ENCODE measurements around the gene FBXO8. TPM values are rescaled to one million over a fixed set of nuclear protein-coding genes. Genes with fewer than 3 reads are reported as not detected.
A peak's percentile ranks its signal among the peaks of the same experiment; 100 is the strongest.
"Not testable (repeated sequence)": the region's sequence is repeated elsewhere in the genome, so short reads cannot be mapped to it uniquely, and the experiment has no call there.

The FBXO8 gene
- total RNA-seq, 2 experiments from 2014 or later = 16.2 to 17.4 TPM

DNA sequence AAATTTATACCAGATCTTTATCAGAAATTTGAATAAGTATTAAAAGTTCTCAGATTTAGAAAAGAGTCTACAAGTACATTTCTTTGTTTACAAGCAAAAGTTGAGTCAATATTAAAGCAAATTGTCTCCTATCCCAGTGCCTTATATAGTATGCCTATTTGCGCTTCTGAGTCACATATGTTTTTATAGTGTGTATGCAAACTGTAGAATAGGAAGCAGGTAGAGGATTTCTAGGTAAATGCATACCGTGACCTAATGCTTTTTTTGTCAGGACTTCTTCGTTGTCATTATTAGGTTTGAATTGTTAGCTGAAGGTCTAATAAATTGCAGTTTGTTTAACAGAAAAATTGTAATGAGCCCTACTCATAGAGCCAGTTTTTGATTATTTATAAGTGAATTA is 22.5 kb upstream of the FBXO8 start:
- H3K9me3 Mint-ChIP-seq = no peaks in the 10 kb centered on the region
- no peak overlapping the region for H3K4me3 Mint-ChIP-seq
- peaks cover under 1% of the 10 kb centered on the region for H3K4me1 Mint-ChIP-seq
- no peak for DNase-seq
- H3K27me3 Mint-ChIP-seq = no peaks in the 10 kb centered on the region
- H3K36me3 Mint-ChIP-seq = peaks cover 13% of the 10 kb centered on the region
- H3K27ac Mint-ChIP-seq = no peak overlapping the region

DNA sequence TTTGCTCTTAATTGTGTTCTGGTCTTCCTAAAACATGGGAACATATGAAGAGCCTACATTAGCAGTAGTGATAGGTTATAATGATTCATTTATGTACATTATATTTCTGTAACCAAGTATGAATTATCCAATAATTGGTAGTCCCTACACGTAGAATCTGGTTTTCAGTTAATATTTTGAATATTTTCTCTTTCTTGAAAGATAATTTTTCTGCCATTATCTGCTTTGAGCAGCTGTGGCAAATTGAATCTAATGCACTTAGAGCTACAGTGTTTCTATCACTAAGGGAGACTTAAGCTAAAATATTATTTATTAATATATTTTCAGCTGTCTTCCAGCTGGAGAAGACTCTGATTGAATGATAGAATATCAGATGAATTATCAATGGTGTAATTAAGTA is 21.2 kb upstream of the FBXO8 start:
- Mint-ChIP-seq H3K4me1 (peaks cover 9% of the 10 kb centered on the region), H3K27ac (no peak overlapping the region), H3K36me3 (peaks cover 23% of the 10 kb centered on the region), H3K4me3 (no peak overlapping the region), H3K9me3 (no peaks in the 10 kb centered on the region), H3K27me3 (no peaks in the 10 kb centered on the region)
- no peak for DNase-seq

DNA sequence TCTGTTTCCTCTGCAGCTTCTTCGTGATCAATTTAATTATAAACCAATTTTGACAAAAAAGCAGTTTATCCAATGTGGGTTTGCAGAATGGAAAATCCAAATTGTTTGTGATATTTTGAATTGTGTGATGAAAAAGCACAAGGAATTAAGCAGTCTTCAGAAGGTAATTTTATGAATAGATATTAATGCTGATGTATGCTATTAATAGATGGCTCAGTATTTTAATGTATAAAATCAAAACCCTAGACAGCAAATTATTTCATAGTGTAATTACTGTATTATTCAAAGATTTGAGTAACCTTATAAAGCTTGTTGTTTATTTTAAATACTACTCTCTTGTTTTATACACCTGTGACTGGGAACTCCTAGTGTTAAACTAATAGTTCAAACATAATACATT is 20.2 kb upstream of the FBXO8 start:
- peaks cover 10% of the 10 kb centered on the region for H3K4me1 Mint-ChIP-seq
- DNase-seq = no peak
- peaks cover 21% of the 10 kb centered on the region for H3K36me3 Mint-ChIP-seq
- H3K27ac Mint-ChIP-seq = no peak overlapping the region
- no peaks in the 10 kb centered on the region for H3K27me3 Mint-ChIP-seq
- no peaks in the 10 kb centered on the region for H3K9me3 Mint-ChIP-seq
- H3K4me3 Mint-ChIP-seq = no peak overlapping the region

- Mint-ChIP-seq H3K36me3 (peaks cover 46% of the 10 kb centered on the region), H3K9me3 (peaks cover 16% of the 10 kb centered on the region), H3K4me1 (peaks cover 11% of the 10 kb centered on the region)
- not testable (repeated sequence) for DNase-seq, H3K27me3 Mint-ChIP-seq, H3K4me3 Mint-ChIP-seq, H3K27ac Mint-ChIP-seq
These were observed 11.7 kb upstream of the FBXO8 start for GRCh38 chr4:174295142-174295541.

DNA sequence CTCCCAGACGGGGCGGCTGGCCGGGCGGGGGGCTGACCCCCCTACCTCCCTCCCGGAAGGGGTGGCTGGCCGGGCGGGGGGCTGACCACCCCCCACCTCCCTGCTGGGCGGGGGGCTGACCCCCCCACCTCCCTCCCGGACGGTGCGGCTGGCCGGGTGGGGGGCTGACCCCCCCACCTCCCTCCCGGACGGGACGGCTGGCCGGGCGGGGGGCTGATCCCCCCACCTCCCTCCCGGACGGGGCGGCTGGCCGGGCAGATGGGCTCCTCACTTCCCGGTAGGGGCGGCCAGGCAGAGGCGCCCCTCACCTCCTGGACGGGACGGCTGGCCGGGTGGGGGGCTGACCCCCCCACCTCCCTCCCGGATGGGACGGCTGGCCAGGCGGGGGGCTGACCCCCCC is 11.2 kb upstream of the FBXO8 start:
- not testable (repeated sequence) for H3K27me3 Mint-ChIP-seq, H3K4me1 Mint-ChIP-seq
- peaks cover 41% of the 10 kb centered on the region for H3K36me3 Mint-ChIP-seq

DNA sequence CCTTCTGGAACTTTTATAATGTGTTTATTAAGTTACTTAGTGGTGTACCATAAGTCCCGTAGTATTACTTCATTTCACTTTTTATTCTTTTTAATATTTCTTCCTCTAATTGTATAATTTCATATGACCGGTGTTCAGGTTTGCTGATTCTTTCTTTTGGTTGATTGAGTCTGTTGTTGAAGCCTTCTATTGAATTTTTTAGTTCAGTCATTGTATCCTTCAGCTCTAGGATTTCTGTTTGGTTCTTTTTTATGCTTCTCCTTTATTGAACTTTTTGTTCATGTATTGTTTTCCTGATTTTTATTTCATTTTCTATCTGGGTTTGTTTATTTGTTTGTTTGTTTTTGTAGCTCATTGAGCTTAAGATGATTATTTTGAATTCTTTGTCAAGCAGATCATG is 9.0 kb upstream of the FBXO8 start:
- peaks cover 22% of the 10 kb centered on the region for H3K4me1 Mint-ChIP-seq
- H3K9me3 Mint-ChIP-seq = peaks cover 19% of the 10 kb centered on the region
- no peaks in the 10 kb centered on the region for H3K27me3 Mint-ChIP-seq
- no peak for DNase-seq
- H3K27ac Mint-ChIP-seq = no peak overlapping the region
- H3K4me3 Mint-ChIP-seq = no peak overlapping the region
- peaks cover 51% of the 10 kb centered on the region for H3K36me3 Mint-ChIP-seq

More for the DNA sequence above, 11.2 kb upstream of the FBXO8 start:
- H3K4me3 Mint-ChIP-seq, H3K27ac Mint-ChIP-seq, DNase-seq: not testable (repeated sequence)
- peaks cover 18% of the 10 kb centered on the region for H3K9me3 Mint-ChIP-seq

GRCh38 chr4:174286870-174287269 is 3.4 kb upstream of the FBXO8 start:
- Mint-ChIP-seq H3K4me3 (no peak overlapping the region), H3K27ac (no peak overlapping the region), H3K36me3 (peaks cover 26% of the 10 kb centered on the region), H3K9me3 (peaks cover 9% of the 10 kb centered on the region), H3K4me1 (peaks cover 42% of the 10 kb centered on the region), H3K27me3 (no peaks in the 10 kb centered on the region)
- no peak for DNase-seq

DNA sequence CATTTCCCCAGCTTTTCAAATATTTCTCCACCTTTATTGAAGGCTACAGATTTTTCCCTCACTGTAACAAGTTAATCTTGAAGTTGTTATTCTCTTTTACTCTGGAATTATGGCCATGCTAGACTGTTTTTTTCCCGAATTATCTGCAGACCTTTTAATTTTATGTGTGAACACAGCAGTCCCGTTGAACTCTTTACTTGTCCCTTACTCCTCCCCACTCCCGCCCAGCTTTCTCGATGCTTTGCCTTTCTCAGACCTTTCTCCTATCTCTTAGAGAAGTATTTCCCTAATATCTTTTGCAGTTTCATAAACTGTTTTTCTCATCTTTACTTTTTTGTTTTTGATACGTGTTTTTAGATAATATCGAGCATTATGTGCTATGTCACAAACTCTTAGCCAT is 1.0 kb upstream of the FBXO8 start:
- Mint-ChIP-seq H3K4me3 (peak overlapping the region; percentile 98), H3K9me3 (peaks cover 3% of the 10 kb centered on the region), H3K27ac (peak overlapping the region; percentile 100), H3K27me3 (no peaks in the 10 kb centered on the region), H3K4me1 (peaks cover 56% of the 10 kb centered on the region), H3K36me3 (peaks cover 23% of the 10 kb centered on the region)
- DNase-seq = no peak

DNA sequence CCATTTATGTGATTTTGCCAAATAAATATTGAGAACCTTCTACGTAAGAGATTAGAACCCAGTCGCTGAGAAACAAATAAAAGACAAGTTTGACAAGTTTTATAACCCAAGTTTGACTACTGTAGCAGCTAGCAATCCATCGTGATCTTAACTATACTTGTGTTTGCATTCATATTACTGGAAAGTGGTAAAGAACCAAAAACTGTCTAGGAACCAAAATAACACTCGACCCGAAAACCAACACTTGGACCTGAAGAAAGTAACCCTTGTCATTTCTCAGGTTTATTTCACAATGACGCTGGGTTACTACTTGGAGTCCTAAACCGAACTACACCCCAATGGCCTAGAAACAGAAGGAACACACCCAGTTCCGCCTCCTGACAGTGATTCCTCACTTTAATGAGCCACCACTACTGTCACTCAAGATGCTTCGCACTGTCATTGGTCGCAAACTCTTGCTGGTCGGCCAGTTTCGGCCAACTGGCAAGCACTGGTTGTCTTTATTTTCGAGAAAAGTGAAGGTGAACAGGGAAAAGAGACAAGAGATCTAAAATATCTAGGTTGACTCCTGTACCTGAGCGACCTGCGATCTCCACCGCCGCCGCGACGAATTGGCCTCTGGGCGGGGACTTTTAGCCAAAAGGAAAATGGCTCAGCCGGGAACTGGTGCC is 496 bp downstream of the FBXO8 start:
- Mint-ChIP-seq H3K4me1 (peaks cover 47% of the 10 kb centered on the region), H3K27me3 (no peaks in the 10 kb centered on the region), H3K27ac (peak overlapping the region; percentile 100), H3K36me3 (peaks cover 18% of the 10 kb centered on the region), H3K4me3 (peak overlapping the region; percentile 98), H3K9me3 (peaks cover 4% of the 10 kb centered on the region)
- peak; percentile 75 for DNase-seq

- Mint-ChIP-seq H3K36me3 (peaks cover 12% of the 10 kb centered on the region), H3K27ac (no peak overlapping the region), H3K27me3 (no peaks in the 10 kb centered on the region), H3K4me3 (peak overlapping the region; percentile 98), H3K9me3 (peaks cover 4% of the 10 kb centered on the region), H3K4me1 (peaks cover 40% of the 10 kb centered on the region)
- DNase-seq = no peak
These were observed 1.6 kb downstream of the FBXO8 start for GRCh38 chr4:174281901-174282300.

- Mint-ChIP-seq H3K27ac (no peak overlapping the region), H3K9me3 (peaks cover 4% of the 10 kb centered on the region), H3K27me3 (no peaks in the 10 kb centered on the region), H3K4me3 (no peak overlapping the region), H3K4me1 (peaks cover 35% of the 10 kb centered on the region), H3K36me3 (peaks cover 11% of the 10 kb centered on the region)
- no peak for DNase-seq
These were observed 2.2 kb downstream of the FBXO8 start for GRCh38 chr4:174281182-174281737.

- DNase-seq = no peak
- H3K27me3 Mint-ChIP-seq = no peaks in the 10 kb centered on the region
- no peak overlapping the region for H3K4me3 Mint-ChIP-seq
- H3K27ac Mint-ChIP-seq = no peak overlapping the region
- peaks cover 4% of the 10 kb centered on the region for H3K9me3 Mint-ChIP-seq
- H3K4me1 Mint-ChIP-seq = peaks cover 32% of the 10 kb centered on the region
- H3K36me3 Mint-ChIP-seq = peaks cover 11% of the 10 kb centered on the region
These were observed 3.9 kb downstream of the FBXO8 start for GRCh38 chr4:174279433-174280155.

DNA sequence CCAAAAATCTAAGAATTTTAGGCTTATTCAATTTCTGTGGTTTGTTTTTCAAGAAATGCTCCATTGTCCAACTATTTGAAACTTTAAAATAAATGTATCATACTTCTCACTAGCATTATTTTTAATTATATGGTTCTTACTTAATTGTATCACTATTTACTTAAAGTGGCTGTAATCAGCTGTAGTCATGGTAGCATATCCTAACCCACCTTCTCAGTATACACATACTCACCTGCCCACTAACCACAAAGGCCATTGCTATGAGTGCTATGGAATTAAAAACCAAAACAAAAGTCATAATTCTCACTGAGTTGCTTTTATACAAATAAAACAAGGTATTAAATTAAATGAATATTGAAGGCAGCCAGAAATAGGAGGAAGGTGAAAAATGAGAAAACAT is 5.0 kb downstream of the FBXO8 start:
- no peak for DNase-seq
- peaks cover 11% of the 10 kb centered on the region for H3K36me3 Mint-ChIP-seq
- H3K27ac Mint-ChIP-seq = no peak overlapping the region
- H3K4me1 Mint-ChIP-seq = peaks cover 29% of the 10 kb centered on the region
- peaks cover 4% of the 10 kb centered on the region for H3K9me3 Mint-ChIP-seq
- no peak overlapping the region for H3K4me3 Mint-ChIP-seq
- H3K27me3 Mint-ChIP-seq = no peaks in the 10 kb centered on the region

DNA sequence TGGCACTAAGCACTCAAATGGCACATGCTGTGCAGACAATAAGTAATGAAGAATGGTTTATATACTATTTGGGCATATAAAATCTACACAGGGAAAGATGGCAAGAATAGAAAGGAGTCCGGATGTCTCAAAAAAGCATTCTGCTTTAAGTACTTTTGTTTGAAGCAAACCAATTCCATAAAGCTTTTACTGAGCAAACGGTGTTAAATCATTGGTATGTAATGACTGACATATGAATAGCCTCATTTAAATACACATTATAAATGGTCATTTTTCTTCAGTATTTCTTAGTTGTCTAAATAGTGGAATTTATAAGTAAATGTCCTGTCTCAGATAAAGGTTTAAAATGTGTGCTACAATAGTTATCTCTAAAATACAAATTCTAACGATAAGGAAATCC is 6.0 kb downstream of the FBXO8 start:
- Mint-ChIP-seq H3K4me1 (peaks cover 29% of the 10 kb centered on the region), H3K9me3 (peaks cover 4% of the 10 kb centered on the region), H3K4me3 (no peak overlapping the region), H3K27me3 (no peaks in the 10 kb centered on the region), H3K36me3 (peaks cover 11% of the 10 kb centered on the region), H3K27ac (no peak overlapping the region)
- DNase-seq = no peak

GRCh38 chr4:174275101-174275500 is 8.4 kb downstream of the FBXO8 start:
- Mint-ChIP-seq H3K27me3 (no peaks in the 10 kb centered on the region), H3K27ac (no peak overlapping the region), H3K36me3 (peaks cover 10% of the 10 kb centered on the region), H3K4me1 (peaks cover 16% of the 10 kb centered on the region), H3K4me3 (no peak overlapping the region), H3K9me3 (peaks cover 4% of the 10 kb centered on the region)
- no peak for DNase-seq
